HFF-Myc (cell line): ENCODE measurements around the gene PRKCE.

Experiments
- DNase-seq: peaks from one replicate; pipeline ENCODE4 v3.0.0-alpha.2; 2011; ENCODE audit warnings: low read depth; ENCODE audit errors: extremely low read depth
- H3K4me3 ChIP-seq: replicated peaks from 2 replicates; pipeline ENCODE4 v1.5.1; 2011; ENCODE audit warnings: low read depth, mild to moderate bottlenecking, control low read depth, low read length
- CTCF ChIP-seq: IDR thresholded peaks from 2 replicates; pipeline ENCODE4 v1.5.1; 2012; ENCODE audit warnings: mild to moderate bottlenecking, low read depth, low read length, control low read depth; ENCODE audit errors: missing control alignments

Gene PRKCE

GRCh38 chr2:45786030-45786835, 134.8 kb downstream of the PRKCE start:
- H3K4me3 ChIP-seq = no peak overlapping the region
- DNase-seq = no peak
- no peak for TF ChIP-seq CTCF

- no peak for TF ChIP-seq CTCF
- H3K4me3 ChIP-seq = no peak overlapping the region
Measured at GRCh38 chr2:45786836-45787357, 135.4 kb downstream of the PRKCE start.

GRCh38 chr2:45788401-45788800, 136.9 kb downstream of the PRKCE start:
- no peak overlapping the region for H3K4me3 ChIP-seq
- no peak for TF ChIP-seq CTCF
- no peak for DNase-seq

More at GRCh38 chr2:45786836-45787357, 135.4 kb downstream of the PRKCE start:
- DNase-seq = no peak

- TF ChIP-seq CTCF = no peak
- no peak overlapping the region for H3K4me3 ChIP-seq
- no peak for DNase-seq
Measured at GRCh38 chr2:45789317-45789716, 137.8 kb downstream of the PRKCE start.

GRCh38 chr2:45789961-45790723, 138.7 kb downstream of the PRKCE start:
- no peak overlapping the region for H3K4me3 ChIP-seq
- no peak for DNase-seq
- no peak for TF ChIP-seq CTCF

- no peak for DNase-seq
- H3K4me3 ChIP-seq = no peak overlapping the region
- TF ChIP-seq CTCF = no peak
Measured at GRCh38 chr2:45793305-45793962, 142.0 kb downstream of the PRKCE start.
